ENCODE measurements around the gene PTPRT.

PTPRT gene

GRCh38 chr20:43196243-43196642, 6.5 kb upstream of the PTPRT start:
- TF ChIP-seq, protein P1, sequence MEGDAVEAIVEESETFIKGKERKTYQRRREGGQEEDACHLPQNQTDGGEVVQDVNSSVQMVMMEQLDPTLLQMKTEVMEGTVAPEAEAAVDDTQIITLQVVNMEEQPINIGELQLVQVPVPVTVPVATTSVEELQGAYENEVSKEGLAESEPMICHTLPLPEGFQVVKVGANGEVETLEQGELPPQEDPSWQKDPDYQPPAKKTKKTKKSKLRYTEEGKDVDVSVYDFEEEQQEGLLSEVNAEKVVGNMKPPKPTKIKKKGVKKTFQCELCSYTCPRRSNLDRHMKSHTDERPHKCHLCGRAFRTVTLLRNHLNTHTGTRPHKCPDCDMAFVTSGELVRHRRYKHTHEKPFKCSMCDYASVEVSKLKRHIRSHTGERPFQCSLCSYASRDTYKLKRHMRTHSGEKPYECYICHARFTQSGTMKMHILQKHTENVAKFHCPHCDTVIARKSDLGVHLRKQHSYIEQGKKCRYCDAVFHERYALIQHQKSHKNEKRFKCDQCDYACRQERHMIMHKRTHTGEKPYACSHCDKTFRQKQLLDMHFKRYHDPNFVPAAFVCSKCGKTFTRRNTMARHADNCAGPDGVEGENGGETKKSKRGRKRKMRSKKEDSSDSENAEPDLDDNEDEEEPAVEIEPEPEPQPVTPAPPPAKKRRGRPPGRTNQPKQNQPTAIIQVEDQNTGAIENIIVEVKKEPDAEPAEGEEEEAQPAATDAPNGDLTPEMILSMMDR (IDR thresholded peaks at IDR 0.05; ENCODE audit: control extremely low read depth, extremely low read depth, low read depth, missing control alignments) = no peak
- ChIA-PET POLR2A (no interaction called here), CTCF (interaction anchor here (1.6 kb wide), 1 partner anchor 8 kb away, joined by 5 read pairs; no protein-coding TSS in a partner anchor)
- DNase-seq (ENCODE audit: extremely low spot score) = no peak

DNA sequence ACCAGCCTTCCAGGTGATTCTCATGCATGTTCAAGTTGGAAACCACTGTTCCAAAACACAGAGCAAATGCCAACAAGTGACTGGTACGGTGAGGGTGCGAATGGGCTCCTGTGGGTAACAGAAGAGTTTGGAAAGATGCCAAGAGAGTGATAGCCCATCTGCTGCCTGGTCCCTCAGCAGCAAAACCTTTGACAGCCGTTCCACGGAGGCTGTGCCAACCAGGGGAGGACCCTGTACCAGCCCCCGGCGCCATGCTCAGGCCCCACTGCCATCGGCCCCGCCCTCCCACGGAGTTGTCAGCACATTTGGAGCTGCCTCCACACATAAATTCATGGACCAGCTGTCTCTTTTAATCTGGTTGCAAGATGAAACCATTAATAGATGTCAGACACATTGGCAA, 4.4 kb upstream of the PTPRT start:
- TF ChIP-seq, protein P1 (IDR thresholded peaks at IDR 0.05; ENCODE audit: control extremely low read depth, extremely low read depth, low read depth, missing control alignments) = no peak
- ChIA-PET CTCF (interaction anchor here (1.7 kb wide), 1 partner anchor 12 kb away, joined by 6 read pairs; no protein-coding TSS in a partner anchor), POLR2A (no interaction called here)
- DNase-seq (ENCODE audit: extremely low spot score) = no peak

GRCh38 chr20:43193443-43193842, 3.7 kb upstream of the PTPRT start:
- no peak for DNase-seq (ENCODE audit: extremely low spot score)
- TF ChIP-seq, protein P1 (IDR thresholded peaks at IDR 0.05; ENCODE audit: control extremely low read depth, extremely low read depth, low read depth, missing control alignments) = no peak
- ChIA-PET POLR2A (no interaction called here), CTCF (no interaction called here)

- CTCF ChIA-PET = interaction anchor here (1.9 to 2.4 kb wide), 2 partner anchors 9 to 1453 kb away, joined by 4 to 17 read pairs; no protein-coding TSS in a partner anchor
- TF ChIP-seq, protein P1 (IDR thresholded peaks at IDR 0.05; ENCODE audit: control extremely low read depth, extremely low read depth, low read depth, missing control alignments) = peak; percentile 60
- POLR2A ChIA-PET = no interaction called here
- peak; percentile 45 for DNase-seq (ENCODE audit: extremely low spot score)
Measured at GRCh38 chr20:43191946-43192863, 2.5 kb upstream of the PTPRT start.

- ChIA-PET POLR2A (no interaction called here), CTCF (interaction anchor here (1.9 to 2.4 kb wide), 3 partner anchors 10 to 1457 kb away, joined by 4 to 17 read pairs (median 4); no protein-coding TSS in a partner anchor)
- TF ChIP-seq, protein P1 (IDR thresholded peaks at IDR 0.05; ENCODE audit: control extremely low read depth, extremely low read depth, low read depth, missing control alignments) = no peak
- no peak for DNase-seq (ENCODE audit: extremely low spot score)
Measured at GRCh38 chr20:43191143-43191542, 1.4 kb upstream of the PTPRT start.

- DNase-seq (ENCODE audit: extremely low spot score) = no peak
- ChIA-PET CTCF (interaction anchor here (2.1 to 2.4 kb wide), 2 partner anchors 1452 to 1456 kb away, joined by 4 to 17 read pairs; no protein-coding TSS in a partner anchor), POLR2A (no interaction called here)
- TF ChIP-seq, protein P1 (IDR thresholded peaks at IDR 0.05; ENCODE audit: control extremely low read depth, extremely low read depth, low read depth, missing control alignments) = no peak
Measured at GRCh38 chr20:43190332-43190953, 737 bp upstream of the PTPRT start.

Measured in GM10248 (cell line).